Activated T-helper 17 cell treated with anti-CD3 and anti-CD28 coated beads, Interleukin-2, amount 50 U/mL, for 72 hours (primary cell): ENCODE measurements around the gene EPHB6. TPM values are rescaled to one million over a fixed set of nuclear protein-coding genes. Genes with fewer than 3 reads are reported as not detected.

ENCODE experiments used
- ATAC-seq: fragments of 150-1000 bp; cut with Tn5 transposase; replicated peaks from 2 replicates; pipeline ENCODE4 v1.10.0; 2021; ENCODE audit warnings: mild to moderate bottlenecking, moderate library complexity
- H3K27ac Mint-ChIP-seq: one replicate; pipeline ENCODE4 v1.8.0; 2022; ENCODE audit warnings: mixed read lengths
- H3K27me3 Mint-ChIP-seq: one replicate; pipeline ENCODE4 v1.8.0; 2022; ENCODE audit warnings: mixed read lengths
- H3K36me3 Mint-ChIP-seq: one replicate; pipeline ENCODE4 v1.8.0; 2022; ENCODE audit warnings: low read depth, mild to moderate bottlenecking, mixed read lengths
- H3K4me1 Mint-ChIP-seq: one replicate; pipeline ENCODE4 v1.8.0; 2022; ENCODE audit warnings: mixed read lengths
- H3K4me3 Mint-ChIP-seq: one replicate; pipeline ENCODE4 v1.8.0; 2022; ENCODE audit warnings: mild to moderate bottlenecking, mixed read lengths
- H3K9me3 Mint-ChIP-seq: one replicate; pipeline ENCODE4 v1.8.0; 2022; ENCODE audit warnings: mixed read lengths
- total RNA-seq, 2 donors: library from RNA; stranded (reverse); gene quantifications; one replicate each; pipeline ENCODE4 v1.2.3, GENCODE V29; 2022

EPHB6 gene
- total RNA-seq, 2 donors from 2014 or later, result 8.0 to 14.9 TPM

DNA sequence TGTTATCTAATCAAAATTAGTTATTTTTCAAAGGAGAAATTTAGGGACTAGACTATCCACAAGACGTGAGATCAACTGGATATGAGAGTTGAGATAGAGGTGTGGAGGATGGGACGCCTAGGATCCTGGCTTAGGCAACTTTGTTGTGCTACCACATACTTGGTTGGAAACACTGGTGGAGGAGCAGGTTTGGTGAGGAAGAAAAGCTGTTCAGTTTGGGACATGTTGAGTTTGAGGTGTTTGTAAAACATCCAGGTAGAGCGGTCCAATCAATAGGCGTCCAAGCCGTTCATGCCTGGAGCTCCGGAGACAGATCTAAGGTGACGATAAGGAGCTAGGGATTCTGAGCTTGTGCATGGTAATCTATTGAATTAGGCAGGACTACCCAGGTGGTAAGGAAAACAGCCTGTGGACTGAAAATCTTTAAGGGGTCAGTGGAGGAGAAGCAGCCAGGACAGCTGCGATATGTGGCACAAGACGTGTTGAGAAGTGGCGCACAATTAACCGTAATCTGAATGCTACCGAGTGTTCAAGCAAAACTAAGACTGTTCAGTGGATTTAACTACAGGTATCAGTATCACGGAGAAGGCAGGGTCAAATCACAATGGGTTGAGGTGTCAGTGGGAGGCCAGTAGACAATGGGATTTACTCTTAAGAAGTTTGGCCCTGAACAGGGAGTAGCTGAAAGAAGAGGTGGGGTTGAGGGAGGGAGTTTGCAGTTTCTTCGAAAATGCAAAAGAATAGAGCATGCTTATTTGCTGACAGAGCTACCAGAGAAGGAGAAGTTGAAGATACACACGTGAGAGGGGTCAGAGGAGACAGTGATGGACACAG lies 46.8 kb downstream of the EPHB6 start:
- no peak overlapping the region for H3K27ac Mint-ChIP-seq
- no peak for ATAC-seq
- no peaks in the 10 kb centered on the region for H3K4me1 Mint-ChIP-seq
- H3K4me3 Mint-ChIP-seq, result no peak overlapping the region
- H3K36me3 Mint-ChIP-seq, result no peaks in the 10 kb centered on the region
- no peaks in the 10 kb centered on the region for H3K9me3 Mint-ChIP-seq
- H3K27me3 Mint-ChIP-seq, result peaks cover 9% of the 10 kb centered on the region

DNA sequence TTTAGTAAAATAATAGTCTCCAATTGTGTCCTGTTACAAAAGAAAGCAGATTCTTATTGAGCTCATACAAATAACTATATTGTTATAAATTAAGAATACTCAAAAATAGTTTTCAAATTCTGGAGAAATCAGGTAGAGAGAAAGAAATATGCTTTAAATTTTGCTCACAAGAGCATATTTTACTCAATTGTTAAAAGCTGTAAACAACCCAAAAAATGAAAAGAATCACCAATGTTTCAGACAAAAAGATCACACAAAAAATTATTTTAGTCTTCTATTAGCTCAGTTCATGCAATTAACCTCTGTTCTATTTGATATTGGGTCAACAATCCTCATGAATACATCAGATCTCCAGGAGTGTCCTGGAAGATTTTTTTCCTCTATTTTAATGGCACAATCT lies 49.3 kb downstream of the EPHB6 start:
- Mint-ChIP-seq H3K4me1 (no peaks in the 10 kb centered on the region), H3K36me3 (no peaks in the 10 kb centered on the region), H3K27me3 (peaks cover 12% of the 10 kb centered on the region), H3K27ac (no peak overlapping the region), H3K4me3 (no peak overlapping the region), H3K9me3 (no peaks in the 10 kb centered on the region)
- ATAC-seq, result no peak

DNA sequence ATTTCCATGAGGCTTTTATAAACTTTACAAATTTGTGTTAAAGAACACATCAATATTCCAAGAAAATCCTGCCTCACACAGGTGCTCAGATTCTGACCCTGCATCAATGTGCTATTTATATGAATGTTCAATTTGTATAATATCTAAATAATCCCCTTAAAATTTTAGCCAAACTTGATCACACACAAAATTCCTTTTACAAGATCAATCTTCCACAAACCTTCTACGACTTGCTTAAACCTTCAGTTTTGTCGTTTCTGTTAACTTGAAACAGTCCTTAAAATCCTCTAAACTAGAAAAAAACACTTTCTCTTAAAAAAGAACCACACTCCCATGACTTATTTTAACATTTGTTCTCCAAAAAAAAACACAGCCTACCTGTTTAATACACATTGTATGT lies 50.9 kb downstream of the EPHB6 start:
- no peaks in the 10 kb centered on the region for H3K36me3 Mint-ChIP-seq
- H3K27me3 Mint-ChIP-seq, result peaks cover 23% of the 10 kb centered on the region
- no peaks in the 10 kb centered on the region for H3K9me3 Mint-ChIP-seq
- no peaks in the 10 kb centered on the region for H3K4me1 Mint-ChIP-seq
- H3K4me3 Mint-ChIP-seq, result no peak overlapping the region
- H3K27ac Mint-ChIP-seq, result no peak overlapping the region
- ATAC-seq, result no peak

DNA sequence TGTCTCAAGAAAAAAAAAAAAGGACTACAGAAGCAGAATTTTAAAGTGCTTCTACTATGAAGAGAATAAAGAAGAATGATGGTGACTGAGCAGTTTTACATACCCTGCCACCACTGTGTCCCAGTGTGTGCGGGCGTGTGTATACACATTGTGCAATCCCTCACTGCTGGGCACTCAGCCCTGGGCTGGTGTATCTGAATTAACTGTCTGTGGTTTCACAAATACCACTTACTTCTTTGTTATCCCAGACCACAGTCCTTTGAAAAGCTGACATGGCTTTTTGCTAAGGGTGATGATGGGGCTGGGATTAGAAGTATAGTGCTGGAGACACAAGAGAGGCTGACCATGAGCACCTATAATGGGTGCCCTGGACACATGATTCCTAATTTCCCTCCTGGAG lies 51.8 kb downstream of the EPHB6 start:
- H3K4me3 Mint-ChIP-seq, result no peak overlapping the region
- H3K27ac Mint-ChIP-seq, result no peak overlapping the region
- no peaks in the 10 kb centered on the region for H3K4me1 Mint-ChIP-seq
- ATAC-seq, result no peak
- no peaks in the 10 kb centered on the region for H3K36me3 Mint-ChIP-seq
- H3K9me3 Mint-ChIP-seq, result no peaks in the 10 kb centered on the region
- H3K27me3 Mint-ChIP-seq, result peaks cover 31% of the 10 kb centered on the region

DNA sequence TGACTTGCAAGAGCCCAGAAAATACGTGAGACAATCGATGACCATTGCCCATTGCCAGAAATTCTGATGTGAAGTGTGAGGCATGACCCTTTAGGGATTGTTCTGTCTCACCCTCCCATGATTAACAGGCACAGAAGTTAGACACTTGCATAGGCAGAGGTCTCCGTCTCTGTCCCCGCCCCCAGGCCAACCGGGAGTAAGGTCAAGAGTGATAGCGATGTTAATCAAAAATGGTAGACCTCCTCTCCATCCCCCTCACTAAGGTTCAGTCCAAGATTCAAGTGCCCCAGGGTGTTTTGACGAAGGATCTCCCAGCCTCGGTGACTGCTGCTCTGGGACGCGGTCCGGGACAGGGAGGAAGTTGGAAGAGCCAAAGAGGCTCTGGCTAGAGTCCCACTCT lies 53.4 kb downstream of the EPHB6 start:
- no peaks in the 10 kb centered on the region for H3K9me3 Mint-ChIP-seq
- no peak for ATAC-seq
- no peak overlapping the region for H3K27ac Mint-ChIP-seq
- peaks cover 39% of the 10 kb centered on the region for H3K27me3 Mint-ChIP-seq
- no peak overlapping the region for H3K4me3 Mint-ChIP-seq
- no peaks in the 10 kb centered on the region for H3K36me3 Mint-ChIP-seq
- no peaks in the 10 kb centered on the region for H3K4me1 Mint-ChIP-seq

DNA sequence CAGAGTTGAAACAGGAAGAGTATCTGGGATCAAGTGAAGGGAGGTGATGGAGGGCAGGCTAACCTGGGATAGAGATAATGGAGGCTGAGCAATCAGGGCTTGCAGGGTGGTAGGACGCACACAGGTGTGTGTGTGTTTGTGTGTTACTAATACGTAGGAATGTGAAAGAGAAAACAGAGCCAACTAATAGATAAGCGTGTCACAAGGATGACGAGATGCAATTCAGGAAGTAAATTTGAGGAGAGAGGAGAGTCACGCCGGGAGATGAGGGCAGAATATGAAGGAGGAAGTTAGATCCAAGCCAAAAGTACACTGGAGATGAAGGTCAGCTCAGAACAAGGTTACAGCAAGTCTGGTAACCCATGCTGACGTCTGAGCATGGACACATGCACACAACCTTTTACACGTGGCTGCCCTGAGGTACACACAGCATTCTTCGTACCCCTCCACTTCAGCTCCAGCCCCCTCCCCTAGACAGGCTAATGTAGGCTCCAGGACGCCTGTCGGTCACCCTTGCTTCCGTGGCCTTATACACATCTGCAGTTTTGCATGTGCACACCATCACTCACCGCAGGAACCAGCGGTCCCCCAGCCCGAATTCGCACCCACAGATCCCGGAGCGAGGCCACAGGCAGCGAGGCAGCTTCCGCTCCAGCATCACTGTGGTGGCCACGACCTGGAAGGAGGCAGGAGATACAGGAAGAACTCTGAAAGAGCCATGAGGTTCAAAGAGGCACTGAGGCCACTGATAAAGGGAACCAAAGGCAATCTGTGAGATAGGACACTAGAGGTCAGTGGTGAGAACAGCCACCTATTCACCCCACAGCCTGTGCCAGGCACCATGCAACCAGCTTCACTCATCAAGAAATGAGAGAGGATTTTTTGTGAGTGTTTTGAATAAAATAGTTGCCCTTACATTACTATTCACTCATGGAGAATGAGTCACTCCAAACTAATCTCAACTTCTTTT lies 54.3 kb downstream of the EPHB6 start:
- H3K4me3 Mint-ChIP-seq, result no peak overlapping the region
- ATAC-seq, result no peak

DNA sequence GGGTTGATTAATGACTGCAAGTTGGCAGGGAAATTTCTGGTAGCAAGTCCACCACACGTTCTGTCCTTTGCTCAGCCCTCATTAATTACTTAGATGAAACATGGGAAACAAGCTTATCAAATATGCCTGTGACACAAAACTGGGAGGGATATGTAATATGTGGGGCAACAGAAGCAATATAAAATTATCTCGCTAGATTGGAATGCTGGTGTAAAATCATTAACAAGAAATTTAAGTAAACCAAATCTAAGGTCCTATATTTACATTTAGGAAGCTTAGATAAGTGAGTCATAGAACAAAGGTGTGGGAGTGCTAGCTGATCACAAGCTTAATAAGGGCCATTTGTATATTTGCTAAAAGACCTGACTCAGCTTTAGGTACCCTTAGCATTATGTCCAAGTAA lies 55.2 kb downstream of the EPHB6 start:
- no peak overlapping the region for H3K4me3 Mint-ChIP-seq
- no peaks in the 10 kb centered on the region for H3K36me3 Mint-ChIP-seq
- H3K9me3 Mint-ChIP-seq, result no peaks in the 10 kb centered on the region
- ATAC-seq, result no peak
- no peaks in the 10 kb centered on the region for H3K4me1 Mint-ChIP-seq
- H3K27ac Mint-ChIP-seq, result no peak overlapping the region
- H3K27me3 Mint-ChIP-seq, result peaks cover 51% of the 10 kb centered on the region

More for the DNA sequence above, 54.3 kb downstream of the EPHB6 start:
- H3K27ac Mint-ChIP-seq, result no peak overlapping the region
- no peaks in the 10 kb centered on the region for H3K36me3 Mint-ChIP-seq
- H3K4me1 Mint-ChIP-seq, result no peaks in the 10 kb centered on the region
- no peaks in the 10 kb centered on the region for H3K9me3 Mint-ChIP-seq
- peaks cover 47% of the 10 kb centered on the region for H3K27me3 Mint-ChIP-seq

DNA sequence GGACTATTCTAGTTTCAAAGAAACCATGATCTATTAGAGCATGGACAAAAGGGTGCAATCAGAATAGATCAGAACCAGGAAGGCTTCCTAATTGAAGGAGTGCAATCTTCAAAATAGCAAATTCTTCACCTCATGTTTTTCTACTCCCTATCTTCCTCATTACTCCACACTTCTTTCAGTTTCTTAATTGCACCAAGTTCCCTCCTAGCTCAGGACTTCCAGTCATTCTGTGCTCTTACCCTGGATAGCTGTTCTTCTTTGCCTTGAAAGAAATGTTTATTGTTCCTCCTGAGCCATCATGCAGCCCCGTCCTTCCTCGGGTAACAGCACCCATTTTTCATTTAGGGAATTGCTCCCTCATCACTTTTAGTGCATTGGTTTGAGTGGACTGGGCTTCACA lies 55.6 kb downstream of the EPHB6 start:
- H3K4me3 Mint-ChIP-seq, result no peak overlapping the region
- no peaks in the 10 kb centered on the region for H3K36me3 Mint-ChIP-seq
- ATAC-seq, result no peak
- H3K27me3 Mint-ChIP-seq, result peaks cover 51% of the 10 kb centered on the region
- H3K9me3 Mint-ChIP-seq, result no peaks in the 10 kb centered on the region
- H3K4me1 Mint-ChIP-seq, result no peaks in the 10 kb centered on the region
- H3K27ac Mint-ChIP-seq, result no peak overlapping the region

DNA sequence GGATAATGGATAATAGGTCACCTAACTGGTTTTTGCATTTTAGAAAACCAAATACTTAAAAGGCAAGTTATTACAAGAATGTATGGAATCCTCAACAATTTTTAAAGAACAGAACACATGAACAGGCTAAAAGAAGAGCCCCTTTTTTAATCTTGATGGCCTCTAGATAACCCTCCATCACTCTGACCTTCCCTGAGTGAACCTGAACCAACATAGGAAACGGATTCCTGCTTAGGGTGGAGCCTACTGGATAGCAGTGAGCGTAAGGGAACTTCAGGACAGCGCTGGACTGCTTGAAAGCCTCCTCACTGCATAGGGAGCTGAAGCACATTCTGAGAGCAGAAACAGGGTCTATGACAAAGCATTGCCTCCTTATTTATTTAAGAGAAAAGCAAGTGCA lies 58.2 kb downstream of the EPHB6 start:
- no peak for ATAC-seq
- H3K4me3 Mint-ChIP-seq, result no peak overlapping the region
- H3K27ac Mint-ChIP-seq, result no peak overlapping the region
- peaks cover 49% of the 10 kb centered on the region for H3K27me3 Mint-ChIP-seq
- H3K4me1 Mint-ChIP-seq, result no peaks in the 10 kb centered on the region
- no peaks in the 10 kb centered on the region for H3K36me3 Mint-ChIP-seq
- no peaks in the 10 kb centered on the region for H3K9me3 Mint-ChIP-seq

DNA sequence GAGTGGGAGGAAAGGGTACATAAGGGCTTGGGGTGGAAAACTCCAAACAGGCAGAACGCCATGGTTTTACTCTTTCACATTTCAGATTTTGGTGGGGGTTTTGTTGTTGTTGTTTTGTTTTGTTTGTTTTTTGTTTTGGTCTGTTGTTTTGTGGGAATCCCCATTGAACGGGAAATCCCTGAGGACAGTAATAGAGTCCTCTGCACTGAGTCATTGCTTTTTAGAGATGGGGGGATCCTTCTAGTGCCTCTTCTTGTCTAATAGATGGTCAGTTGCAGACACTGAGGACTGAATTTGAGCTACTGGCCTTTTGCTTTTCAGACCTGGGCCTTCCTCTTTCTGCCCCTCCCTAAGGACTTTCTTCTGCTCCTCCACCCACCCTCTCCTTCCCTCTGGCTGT lies 58.7 kb downstream of the EPHB6 start:
- H3K27ac Mint-ChIP-seq, result no peak overlapping the region
- H3K4me1 Mint-ChIP-seq, result no peaks in the 10 kb centered on the region
- no peak for ATAC-seq
- H3K4me3 Mint-ChIP-seq, result no peak overlapping the region
- no peaks in the 10 kb centered on the region for H3K9me3 Mint-ChIP-seq
- peaks cover 52% of the 10 kb centered on the region for H3K27me3 Mint-ChIP-seq
- no peaks in the 10 kb centered on the region for H3K36me3 Mint-ChIP-seq

DNA sequence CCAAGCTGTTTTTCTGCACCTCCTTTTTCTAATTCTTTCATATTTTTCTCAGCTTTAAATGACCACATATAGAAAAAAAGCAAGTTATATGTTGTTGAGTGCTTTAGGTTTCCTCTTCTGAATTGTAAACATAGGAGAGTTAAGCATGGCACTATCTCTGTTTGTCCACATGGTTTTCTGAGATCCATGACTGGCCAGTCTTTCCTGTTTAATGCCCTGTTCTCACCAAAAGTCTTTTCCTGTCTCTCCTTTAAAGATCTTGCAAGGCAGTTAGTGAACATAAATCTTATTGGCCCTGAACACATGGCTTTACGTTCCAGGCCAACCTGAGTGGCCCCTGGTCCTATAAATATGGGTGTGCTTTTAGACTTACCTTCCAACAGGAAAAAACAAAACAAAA lies 59.2 kb downstream of the EPHB6 start:
- Mint-ChIP-seq H3K9me3 (no peaks in the 10 kb centered on the region), H3K27me3 (peaks cover 48% of the 10 kb centered on the region), H3K4me3 (no peak overlapping the region), H3K27ac (no peak overlapping the region), H3K4me1 (no peaks in the 10 kb centered on the region), H3K36me3 (no peaks in the 10 kb centered on the region)
- ATAC-seq, result no peak

DNA sequence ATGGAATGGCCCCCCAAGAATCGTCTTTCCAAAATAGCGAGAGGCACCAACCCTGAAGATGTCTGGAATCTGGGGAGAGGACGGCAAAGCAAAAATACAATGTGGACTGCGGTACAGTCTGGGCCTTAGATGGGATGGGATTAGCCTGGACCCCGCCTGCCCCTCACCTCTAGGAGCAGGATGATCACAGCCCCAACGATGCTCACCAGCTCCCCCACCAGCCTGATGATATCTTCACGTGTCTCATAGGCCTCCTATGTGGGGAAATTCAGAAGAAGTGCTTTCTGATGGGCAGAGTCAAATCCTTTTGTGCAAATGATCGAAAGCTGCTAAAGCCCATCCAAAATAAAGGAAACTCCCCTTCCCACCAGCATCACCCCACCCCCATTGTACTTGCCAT lies 60.4 kb downstream of the EPHB6 start:
- Mint-ChIP-seq H3K36me3 (no peaks in the 10 kb centered on the region), H3K27ac (no peak overlapping the region), H3K27me3 (peaks cover 41% of the 10 kb centered on the region), H3K9me3 (no peaks in the 10 kb centered on the region), H3K4me3 (no peak overlapping the region), H3K4me1 (no peaks in the 10 kb centered on the region)
- no peak for ATAC-seq

DNA sequence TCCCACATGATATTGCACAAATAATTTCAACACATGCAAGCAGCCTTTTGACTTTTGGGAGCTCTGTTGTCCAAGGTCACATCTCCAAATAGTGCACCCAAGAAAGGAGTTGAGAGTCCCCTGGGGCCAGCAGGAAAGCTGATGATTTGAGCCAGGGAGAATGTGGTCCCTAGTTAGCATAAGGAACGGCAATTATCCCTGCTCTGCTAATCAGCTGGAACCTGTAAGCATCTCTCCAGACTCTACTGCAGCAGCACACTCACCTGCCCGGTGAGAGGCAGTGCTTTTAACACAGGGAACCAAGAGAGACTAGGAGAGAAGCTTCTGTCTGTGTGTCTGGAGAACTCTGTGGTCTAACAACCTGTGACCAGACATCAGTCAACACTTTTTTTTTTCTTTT lies 61.6 kb downstream of the EPHB6 start:
- no peak for ATAC-seq
- H3K36me3 Mint-ChIP-seq, result no peaks in the 10 kb centered on the region
- peaks cover 30% of the 10 kb centered on the region for H3K27me3 Mint-ChIP-seq
- H3K27ac Mint-ChIP-seq, result no peak overlapping the region
- no peaks in the 10 kb centered on the region for H3K4me1 Mint-ChIP-seq
- H3K9me3 Mint-ChIP-seq, result no peaks in the 10 kb centered on the region
- H3K4me3 Mint-ChIP-seq, result no peak overlapping the region

DNA sequence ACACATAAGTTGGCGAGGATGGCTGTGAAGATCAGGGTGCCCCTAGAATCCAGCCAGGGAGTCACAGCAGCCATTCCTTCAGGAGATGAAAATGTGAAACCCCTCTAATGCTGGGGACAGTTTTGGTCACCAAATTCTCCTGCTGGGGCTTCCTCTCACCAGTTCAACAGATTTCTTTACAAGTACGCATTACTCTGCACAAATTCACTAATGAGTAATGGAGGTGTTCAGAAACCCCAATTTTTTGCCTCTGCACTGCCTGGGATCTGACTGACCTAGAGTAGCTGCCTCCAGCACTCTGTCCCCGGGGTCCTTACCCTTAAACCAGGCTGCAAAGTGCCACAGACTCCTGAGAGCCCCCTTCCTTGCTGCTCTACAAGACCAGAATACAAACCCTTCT lies 62.6 kb downstream of the EPHB6 start:
- Mint-ChIP-seq H3K4me3 (no peak overlapping the region), H3K27me3 (peaks cover 21% of the 10 kb centered on the region), H3K27ac (no peak overlapping the region), H3K4me1 (no peaks in the 10 kb centered on the region), H3K9me3 (no peaks in the 10 kb centered on the region), H3K36me3 (no peaks in the 10 kb centered on the region)
- ATAC-seq, result no peak

DNA sequence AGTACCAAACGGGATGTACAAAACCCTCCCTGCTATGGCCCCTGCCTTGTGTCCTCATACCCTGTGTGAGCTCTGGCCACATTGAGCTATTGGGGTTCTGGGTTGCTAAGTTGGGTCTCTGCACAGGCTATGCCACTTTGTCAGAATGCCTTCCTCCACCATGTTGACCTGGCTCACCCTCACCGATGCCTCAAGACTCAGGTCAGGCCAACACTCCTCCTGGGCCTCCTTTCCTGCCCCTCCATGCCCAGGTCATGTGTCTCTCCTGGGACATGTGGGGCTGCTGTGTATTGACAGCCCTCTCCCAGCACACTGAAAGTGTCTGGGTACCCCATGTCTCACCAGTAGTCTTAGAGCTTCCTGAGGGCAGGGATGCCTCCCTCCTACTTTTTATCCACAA lies 64.0 kb downstream of the EPHB6 start:
- Mint-ChIP-seq H3K36me3 (no peaks in the 10 kb centered on the region), H3K4me1 (no peaks in the 10 kb centered on the region), H3K4me3 (no peak overlapping the region), H3K9me3 (no peaks in the 10 kb centered on the region), H3K27me3 (peaks cover 15% of the 10 kb centered on the region), H3K27ac (no peak overlapping the region)
- no peak for ATAC-seq
